H1 (cell line): ENCODE measurements around the gene CSF3R. TPM values are rescaled to one million over a fixed set of nuclear protein-coding genes. Genes with fewer than 3 reads are reported as not detected.

Experiments used
- CTCF ChIA-PET: fragments of 300-600 bp; sonication (Branson Sonifier 250); formaldehyde crosslinking; loops from one replicate; lab custom pipeline; 2021; ENCODE audit not compliant: partially characterized antibody; lab: Charles Lee
- POLR2A ChIA-PET: fragments of 300-600 bp; sonication (Branson Sonifier 250); formaldehyde crosslinking; loops from one replicate; lab custom pipeline; 2021; ENCODE audit warnings: inconsistent platforms; ENCODE audit not compliant: partially characterized antibody; lab: Charles Lee
- DNase-seq, 2 experiments: peaks; one replicate each; pipeline versions ENCODE4 v3.0.0 to v3.0.0-alpha.2; 2010 to 2022; ENCODE audit warnings: low spot score in 2 of 2, low read depth in 1 of 2, mixed read lengths in 1 of 2
- FAIRE-seq: peaks from 2 replicates; lab custom pipeline; 2011; peaks lifted over from hg19 to GRCh38; lab: Jason Lieb, UNC
- H2AFZ ChIP-seq: 2 replicates; pipeline ENCODE4 v1.8.1; 2012; ENCODE audit warnings: low read length, inconsistent platforms
- H2AK5ac ChIP-seq: 2 replicates; pipeline ENCODE4 v1.6.1; 2013; ENCODE audit warnings: low read depth, low read length
- H2BK120ac ChIP-seq: replicated peaks from 2 replicates; pipeline ENCODE3; 2013; ENCODE audit warnings: low read depth, low read length, inconsistent platforms
- H2BK12ac ChIP-seq: 2 replicates; pipeline ENCODE4 v1.6.1; 2013; ENCODE audit warnings: low read depth, low read length
- H2BK15ac ChIP-seq: 2 replicates; pipeline ENCODE4 v1.6.1; 2013; ENCODE audit warnings: low read length
- H2BK20ac ChIP-seq: 2 replicates; pipeline ENCODE4 v1.6.1; 2013; ENCODE audit warnings: low read length
- H2BK5ac ChIP-seq: 2 replicates; pipeline ENCODE4 v1.6.1; 2013; ENCODE audit warnings: low read depth, low read length
- H3K14ac ChIP-seq: 2 replicates; pipeline ENCODE4 v1.6.1; 2013; ENCODE audit warnings: inconsistent platforms; ENCODE audit not compliant: insufficient read length
- H3K18ac ChIP-seq: 2 replicates; pipeline ENCODE4 v1.6.1; 2013; ENCODE audit warnings: low read length; ENCODE audit errors: extremely low read depth
- H3K23ac ChIP-seq: 2 replicates; pipeline ENCODE4 v1.6.1; 2013; ENCODE audit warnings: inconsistent platforms; ENCODE audit not compliant: insufficient read length
- H3K23me2 ChIP-seq: 2 replicates; pipeline ENCODE4 v1.6.1; 2013; ENCODE audit warnings: low read depth, low read length
- H3K27ac ChIP-seq: 2 replicates; pipeline ENCODE4 v1.6.1; 2011; ENCODE audit warnings: low read depth, low read length, inconsistent platforms
- H3K27me3 ChIP-seq, 4 experiments: replicated peaks in 1 of 4; 1 replicate in 1 of 4; 2 replicates in 3 of 4; pipeline versions ENCODE4 v1.6.1 to v1.8.1; 2011 to 2013; ENCODE audit warnings: low read length in 3 of 4, mild to moderate bottlenecking in 3 of 4, inconsistent platforms in 2 of 4, mixed read lengths in 2 of 4, moderate library complexity in 1 of 4; ENCODE audit not compliant: control insufficient read depth in 3 of 4, insufficient read depth in 3 of 4; ENCODE audit errors: extremely low read depth in 1 of 4
- H3K36me3 ChIP-seq, 4 experiments: 2 replicates each; pipeline versions ENCODE4 v1.6.1 to v1.8.1; 2011 to 2013; ENCODE audit warnings: mild to moderate bottlenecking in 4 of 4, low read length in 3 of 4, moderate library complexity in 2 of 4, control low read depth in 1 of 4, inconsistent platforms in 1 of 4; ENCODE audit not compliant: insufficient read depth in 4 of 4, control insufficient read depth in 2 of 4
- H3K4ac ChIP-seq: replicated peaks from 2 replicates; pipeline ENCODE3; 2013; ENCODE audit warnings: low read length, low read depth, mixed read lengths, inconsistent platforms; ENCODE audit not compliant: insufficient read length
- H3K4me1 ChIP-seq, 4 experiments: replicated peaks in 1 of 4; 1 replicate in 1 of 4; 2 replicates in 3 of 4; pipeline versions ENCODE4 v1.6.1 to v1.8.1; 2011 to 2013; ENCODE audit warnings: low read length in 3 of 4, inconsistent platforms in 2 of 4, mixed read lengths in 1 of 4; ENCODE audit not compliant: insufficient read depth in 4 of 4, control insufficient read depth in 3 of 4
- H3K4me2 ChIP-seq, 2 experiments: 2 replicates each; pipeline versions ENCODE4 v1.6.1 to v1.8.1; 2011 to 2013; ENCODE audit warnings: low read depth in 2 of 2, low read length in 2 of 2, control low read depth in 1 of 2, inconsistent platforms in 1 of 2, mild to moderate bottlenecking in 1 of 2; ENCODE audit not compliant: insufficient read depth in 1 of 2
- H3K4me3 ChIP-seq, 4 experiments: fragments of 200-600, 300-600 bp in 1 of 4; sonication (generic), shearing (Covaris generic), sonication (Bioruptor Twin) in 1 of 4; 2 replicates each; pipeline versions ENCODE4 v1.5.1 to v1.8.1; 2011 to 2016; ENCODE audit warnings: low read length in 4 of 4, low read depth in 3 of 4, control low read depth in 2 of 4, inconsistent platforms in 2 of 4, mild to moderate bottlenecking in 2 of 4, mixed read lengths in 1 of 4, moderate library complexity in 1 of 4; ENCODE audit not compliant: insufficient read depth in 2 of 4; ENCODE audit errors: extremely low read depth in 1 of 4
- H3K56ac ChIP-seq: replicated peaks from 2 replicates; pipeline ENCODE3; 2013; ENCODE audit warnings: low read depth, mild to moderate bottlenecking, mixed read lengths, low read length, inconsistent platforms; ENCODE audit not compliant: insufficient read length
- H3K79me1 ChIP-seq: 2 replicates; pipeline ENCODE4 v1.6.1; 2013; ENCODE audit warnings: low read depth, low read length, control low read depth
- H3K79me2 ChIP-seq, 2 experiments: 2 replicates each; pipeline versions ENCODE4 v1.6.1 to v1.8.1; 2012 to 2013; ENCODE audit warnings: low read length in 2 of 2, mild to moderate bottlenecking in 2 of 2, inconsistent platforms in 1 of 2; ENCODE audit not compliant: insufficient read depth in 2 of 2, control insufficient read depth in 1 of 2
- H3K9ac ChIP-seq, 4 experiments: replicated peaks in 1 of 4; 1 replicate in 1 of 4; 2 replicates in 3 of 4; pipeline versions ENCODE4 v1.6.1 to v1.8.1; 2011 to 2013; ENCODE audit warnings: low read depth in 3 of 4, low read length in 3 of 4, control low read depth in 2 of 4, mild to moderate bottlenecking in 2 of 4, moderate library complexity in 2 of 4, inconsistent platforms in 1 of 4; ENCODE audit errors: extremely low read depth in 1 of 4
- H3K9me3 ChIP-seq, 2 experiments: 2 replicates each; pipeline versions ENCODE4 v1.6.1 to v1.8.1; 2012 to 2013; ENCODE audit warnings: mild to moderate bottlenecking in 2 of 2, moderate library complexity in 2 of 2, control low read depth in 1 of 2, inconsistent platforms in 1 of 2, low read depth in 1 of 2, low read length in 1 of 2, mixed read lengths in 1 of 2; ENCODE audit not compliant: insufficient read depth in 2 of 2
- H4K20me1 ChIP-seq, 2 experiments: replicated peaks in 1 of 2; 2 replicates each; pipeline versions ENCODE3 to v1.8.1; 2011 to 2013; ENCODE audit warnings: inconsistent platforms in 2 of 2, low read length in 2 of 2, mild to moderate bottlenecking in 1 of 2; ENCODE audit not compliant: insufficient read depth in 2 of 2, control insufficient read depth in 1 of 2
- H4K5ac ChIP-seq: 2 replicates; pipeline ENCODE4 v1.6.1; 2013; ENCODE audit warnings: low read length, low read depth, mixed read lengths, inconsistent platforms; ENCODE audit not compliant: insufficient read length
- H4K8ac ChIP-seq: 2 replicates; pipeline ENCODE4 v1.8.0; 2013; ENCODE audit warnings: mild to moderate bottlenecking, moderate library complexity, low read length, inconsistent platforms; ENCODE audit not compliant: insufficient read depth; ENCODE audit errors: extremely low read depth
- H4K91ac ChIP-seq: replicated peaks from 2 replicates; pipeline ENCODE3; 2013; ENCODE audit warnings: low read length, mixed read lengths, inconsistent platforms; ENCODE audit not compliant: insufficient read length
- BRCA1 ChIP-seq: IDR thresholded peaks from 2 replicates; pipeline ENCODE4 v1.6.1; 2012; ENCODE audit warnings: low read depth, low read length, improper control_type of control experiment
- CHD2 ChIP-seq: IDR thresholded peaks from 2 replicates; pipeline ENCODE4 v1.6.1; 2012; ENCODE audit warnings: low read length, improper control_type of control experiment
- CTCF ChIP-seq, 3 experiments: IDR thresholded peaks; 1 replicate in 2 of 3; 2 replicates in 1 of 3; pipeline versions ENCODE4 v1.5.1 to v1.6.1; 2011; ENCODE audit warnings: low read length in 3 of 3, mild to moderate bottlenecking in 3 of 3, inconsistent platforms in 2 of 3, low read depth in 1 of 3, moderate library complexity in 1 of 3; ENCODE audit not compliant: insufficient read depth in 1 of 3; ENCODE audit errors: control extremely low read depth in 1 of 3
- RNF2 ChIP-seq: fragments of 200-900, 300-1000 bp; sonication (generic); IDR thresholded peaks from 2 replicates; pipeline ENCODE4 v1.7.1; 2016; ENCODE audit warnings: borderline replicate concordance, low read depth, mild to moderate bottlenecking, antibody characterized with exemption, low read length; ENCODE audit not compliant: poor library complexity, severe bottlenecking; ENCODE audit errors: missing control alignments
- SP2 ChIP-seq: IDR thresholded peaks from 2 replicates; pipeline ENCODE4 v1.6.1; 2012; ENCODE audit warnings: mild to moderate bottlenecking, low read length, inconsistent platforms
- whole genome bisulfite sequencing, 2 experiments: shearing (Covaris generic) in 1 of 2; methylation state at CpG; one replicate each; pipeline versions ENCODE4 v1.1.6 to v1.1.7; 2013 to 2015; ENCODE audit warnings: low lambda C conversion rate in 2 of 2, mixed read lengths in 2 of 2, inconsistent platforms in 1 of 2, low coverage in 1 of 2, missing lambda C conversion rate in 1 of 2; ENCODE audit not compliant: insufficient replicate concordance in 2 of 2, insufficient coverage in 1 of 2, insufficient read length in 1 of 2; ENCODE audit errors: extremely low coverage in 1 of 2, missing lambda C conversion rate in 1 of 2; 5-methylcytosine and 5-hydroxymethylcytosine counted together
- polyA plus RNA-seq, 7 experiments: library from polyadenylated mRNA; depleted of rRNA in 3 of 7; stranded (reverse) in 5 of 7; unstranded in 2 of 7; fragments of >200 nt in 5 of 7; fragments of 200-250 nt in 2 of 7; gene quantifications; 1 replicate in 5 of 7; 2 replicates in 1 of 7; 4 replicates in 1 of 7; pipeline versions ENCODE4 v1.2.1 to v1.2.3, GENCODE V29; 2011 to 2013; ENCODE audit warnings: missing spikeins in 2 of 7, mixed read lengths in 2 of 7
- total RNA-seq: library from RNA; stranded (reverse); fragmentation: NEBNext Ultra II Directional; extraction: Animal tissue kit (Norgen Biotek cat#: 25700); gene quantifications from 2 replicates; pipeline ENCODE4 v1.2.1, GENCODE V29; 2021

CSF3R gene
- total and polyA plus RNA-seq, 2 of the 8 experiments (the other 6 are each of a cell fraction or from before 2014, with no cell fraction given), result not detected

GRCh38 chr1:36453051-36453450, 29.7 kb downstream of the CSF3R start:
- Histone ChIP-seq H2BK5ac (no peak overlapping the region), H2BK12ac (no peak overlapping the region), H4K8ac (no peak overlapping the region), H3K4ac (no peak overlapping the region), H4K91ac (no peak overlapping the region), H4K20me1 (peaks cover 0 to 1% of the 10 kb centered on the region in 2 experiments), H3K27me3 (no peaks in the 10 kb centered on the region), H3K9me3 (no peaks in the 10 kb centered on the region), H2BK15ac (no peak overlapping the region), H3K79me2 (no peaks in the 10 kb centered on the region), H2BK120ac (no peak overlapping the region), H3K18ac (no peak overlapping the region), H3K14ac (no peak overlapping the region), H3K9ac (no peak overlapping the region), H3K23me2 (no peaks in the 10 kb centered on the region; the same call in 1 of the 2 replicates), H3K4me1 (no peaks in the 10 kb centered on the region; a peak in 1 of 7 replicates), H2BK20ac (no peak overlapping the region), H3K56ac (no peak overlapping the region), H3K4me3 (no peak overlapping the region), H3K4me2 (no peak overlapping the region), H3K27ac (no peak overlapping the region), H3K36me3 (peaks cover 12 to 32% (median 25%) of the 10 kb centered on the region in 4 experiments), H3K23ac (no peak overlapping the region), H2AK5ac (no peak overlapping the region), H3K79me1 (no peaks in the 10 kb centered on the region), H4K5ac (no peak overlapping the region), H2AFZ (no peak overlapping the region)
- WGBS, 2 experiments, result 93% methylated on average over 3 of the region's 3 CpGs; no CpG with 5 or more reads in 1 of the 2 experiments
- CTCF ChIA-PET, result no interaction called here
- FAIRE-seq (no peak), DNase-seq (no peak)
- POLR2A ChIA-PET, result interaction anchor here (1.1 to 3.3 kb wide), 4 partner anchors 9 to 29 kb away, joined by 4 to 22 read pairs (median 6); partner anchors contain the start of genes CSF3R and MRPS15
- TF ChIP-seq BRCA1 (no peak), SP2 (no peak), CTCF (IDR thresholded peaks at IDR 0.05; ENCODE audit: control extremely low read depth in 1 of 3, insufficient read depth in 1 of 3, low read depth in 1 of 3, low read length in 3 of 3) (no peak), CHD2 (no peak), RNF2 (no peak)
